Brain microvascular endothelial cell (primary cell): Measurements from ENCODE around the gene HDAC6.

Experiments used
- DNase-seq: peaks from one replicate; pipeline ENCODE4 v3.0.0-alpha.2; 2020
- H3K27ac ChIP-seq: fragments of 250-450 bp; sonication (Bioruptor Pico); 2 replicates; pipeline ENCODE4 v1.5.1; 2020; ENCODE audit warnings: mild to moderate bottlenecking, moderate library complexity
- H3K27me3 ChIP-seq: fragments of 250-450 bp; sonication (Bioruptor Pico); replicated peaks from 2 replicates; pipeline ENCODE4 v1.5.1; 2020; ENCODE audit warnings: mild to moderate bottlenecking
- H3K36me3 ChIP-seq: fragments of 250-450 bp; sonication (Bioruptor Pico); replicated peaks from 2 replicates; pipeline ENCODE4 v1.5.1; 2020; ENCODE audit warnings: mild to moderate bottlenecking
- H3K4me3 ChIP-seq: 2 replicates; pipeline ENCODE4 v1.5.1; 2011; ENCODE audit warnings: low read depth, mild to moderate bottlenecking, control low read depth, low read length, moderate library complexity
- in situ Hi-C: cut with HindIII; loops from 2 replicates; pipeline ENCODE4 v1.10.0; 2017; ENCODE audit warnings: low sequenced_read_pairs, low pct_ligation_motif_present
- TF ChIP-seq, protein P1 (sequence below): IDR thresholded peaks from 2 replicates; pipeline ENCODE4 v1.5.1; 2011; ENCODE audit warnings: low read depth, mild to moderate bottlenecking, moderate library complexity, low read length, control low read depth, inconsistent platforms; ENCODE audit errors: missing control alignments

The HDAC6 gene

DNA sequence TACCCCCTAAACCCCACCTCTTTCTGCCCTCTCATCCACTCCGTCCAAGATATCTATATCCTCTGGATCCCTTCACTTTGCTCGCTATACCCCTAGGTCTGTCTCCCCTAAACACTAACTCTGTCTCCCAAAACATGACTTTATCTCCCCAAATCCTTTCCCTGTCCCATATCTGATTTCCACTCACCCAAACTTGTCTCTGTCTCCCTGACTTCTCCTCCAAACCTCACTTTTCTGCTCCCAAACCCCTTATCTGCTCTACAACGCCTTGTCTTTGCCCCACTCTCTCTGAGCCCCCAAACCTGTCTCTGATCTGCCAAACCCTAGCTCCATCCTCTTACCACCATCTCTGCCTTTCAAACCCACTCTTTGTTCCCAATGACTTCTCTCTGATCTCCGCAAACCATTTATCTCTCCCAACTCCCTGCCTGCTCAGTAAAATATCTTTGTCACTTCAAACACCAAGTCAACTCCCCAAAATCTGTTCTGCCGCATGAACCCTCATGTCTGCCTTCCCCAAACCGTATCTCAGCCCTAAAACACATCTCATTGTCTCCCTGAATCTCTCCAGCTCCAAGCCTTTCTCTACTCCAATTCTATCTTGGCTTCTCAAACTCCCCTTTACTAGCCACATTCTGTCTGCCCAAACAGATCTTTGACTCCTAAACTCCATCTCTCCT lies 14.9 kb upstream of the HDAC6 start:
- H3K27me3 ChIP-seq = no peaks in the 10 kb centered on the region
- in situ Hi-C loops = no loop called here
- H3K4me3 ChIP-seq = no peak overlapping the region
- no peak overlapping the region for H3K27ac ChIP-seq
- TF ChIP-seq, protein P1, sequence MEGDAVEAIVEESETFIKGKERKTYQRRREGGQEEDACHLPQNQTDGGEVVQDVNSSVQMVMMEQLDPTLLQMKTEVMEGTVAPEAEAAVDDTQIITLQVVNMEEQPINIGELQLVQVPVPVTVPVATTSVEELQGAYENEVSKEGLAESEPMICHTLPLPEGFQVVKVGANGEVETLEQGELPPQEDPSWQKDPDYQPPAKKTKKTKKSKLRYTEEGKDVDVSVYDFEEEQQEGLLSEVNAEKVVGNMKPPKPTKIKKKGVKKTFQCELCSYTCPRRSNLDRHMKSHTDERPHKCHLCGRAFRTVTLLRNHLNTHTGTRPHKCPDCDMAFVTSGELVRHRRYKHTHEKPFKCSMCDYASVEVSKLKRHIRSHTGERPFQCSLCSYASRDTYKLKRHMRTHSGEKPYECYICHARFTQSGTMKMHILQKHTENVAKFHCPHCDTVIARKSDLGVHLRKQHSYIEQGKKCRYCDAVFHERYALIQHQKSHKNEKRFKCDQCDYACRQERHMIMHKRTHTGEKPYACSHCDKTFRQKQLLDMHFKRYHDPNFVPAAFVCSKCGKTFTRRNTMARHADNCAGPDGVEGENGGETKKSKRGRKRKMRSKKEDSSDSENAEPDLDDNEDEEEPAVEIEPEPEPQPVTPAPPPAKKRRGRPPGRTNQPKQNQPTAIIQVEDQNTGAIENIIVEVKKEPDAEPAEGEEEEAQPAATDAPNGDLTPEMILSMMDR = no peak
- H3K36me3 ChIP-seq = no peaks in the 10 kb centered on the region
- no peak for DNase-seq

DNA sequence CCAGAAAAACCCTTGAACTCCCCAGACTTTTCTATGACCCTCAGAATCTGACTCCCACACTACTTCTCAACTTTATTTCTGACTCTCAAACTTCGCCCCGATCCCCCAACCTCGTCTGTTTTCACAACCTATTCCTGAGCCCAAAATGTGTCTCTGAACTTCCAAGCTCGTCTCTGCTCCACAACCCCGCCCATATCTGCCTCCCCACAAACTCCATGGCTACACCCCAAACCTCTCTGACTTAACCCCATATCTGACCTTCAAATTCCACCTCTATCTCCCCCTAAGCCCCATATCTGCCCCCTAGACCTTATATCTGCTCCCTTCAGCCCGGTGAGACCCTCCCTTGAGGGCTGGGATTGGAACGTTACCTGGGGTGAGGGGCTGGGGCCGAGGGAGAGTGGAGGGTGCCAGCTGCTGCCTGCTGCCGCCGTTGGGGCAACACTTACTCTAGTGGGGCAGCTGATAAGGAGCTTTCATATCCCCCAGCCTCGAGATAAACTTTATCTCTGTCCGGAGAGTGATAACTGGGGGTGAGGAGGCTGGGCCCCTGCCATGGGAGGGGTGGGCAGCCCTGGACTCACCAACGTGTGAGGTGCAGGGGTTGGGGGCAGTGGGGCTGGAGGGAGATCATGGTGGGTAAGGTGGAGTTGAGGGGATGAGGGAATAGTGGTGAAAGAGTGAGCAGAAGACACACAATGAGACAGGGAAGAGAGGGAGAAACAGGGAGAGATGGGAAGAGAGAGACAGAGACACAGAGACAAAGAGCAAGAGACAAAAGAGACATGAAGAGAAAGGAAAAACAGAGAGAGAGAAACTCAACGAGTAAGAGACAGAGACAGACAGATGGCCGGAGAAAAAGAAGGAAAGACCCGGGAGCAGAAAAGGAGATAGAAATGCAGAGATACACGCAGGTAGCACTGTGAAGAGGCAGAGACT lies 14.1 kb upstream of the HDAC6 start:
- no peak for DNase-seq
- in situ Hi-C loops = no loop called here
- TF ChIP-seq, protein P1 = no peak
- Histone ChIP-seq H3K27me3 (no peaks in the 10 kb centered on the region), H3K36me3 (no peaks in the 10 kb centered on the region), H3K27ac (no peak overlapping the region), H3K4me3 (no peak overlapping the region)

DNA sequence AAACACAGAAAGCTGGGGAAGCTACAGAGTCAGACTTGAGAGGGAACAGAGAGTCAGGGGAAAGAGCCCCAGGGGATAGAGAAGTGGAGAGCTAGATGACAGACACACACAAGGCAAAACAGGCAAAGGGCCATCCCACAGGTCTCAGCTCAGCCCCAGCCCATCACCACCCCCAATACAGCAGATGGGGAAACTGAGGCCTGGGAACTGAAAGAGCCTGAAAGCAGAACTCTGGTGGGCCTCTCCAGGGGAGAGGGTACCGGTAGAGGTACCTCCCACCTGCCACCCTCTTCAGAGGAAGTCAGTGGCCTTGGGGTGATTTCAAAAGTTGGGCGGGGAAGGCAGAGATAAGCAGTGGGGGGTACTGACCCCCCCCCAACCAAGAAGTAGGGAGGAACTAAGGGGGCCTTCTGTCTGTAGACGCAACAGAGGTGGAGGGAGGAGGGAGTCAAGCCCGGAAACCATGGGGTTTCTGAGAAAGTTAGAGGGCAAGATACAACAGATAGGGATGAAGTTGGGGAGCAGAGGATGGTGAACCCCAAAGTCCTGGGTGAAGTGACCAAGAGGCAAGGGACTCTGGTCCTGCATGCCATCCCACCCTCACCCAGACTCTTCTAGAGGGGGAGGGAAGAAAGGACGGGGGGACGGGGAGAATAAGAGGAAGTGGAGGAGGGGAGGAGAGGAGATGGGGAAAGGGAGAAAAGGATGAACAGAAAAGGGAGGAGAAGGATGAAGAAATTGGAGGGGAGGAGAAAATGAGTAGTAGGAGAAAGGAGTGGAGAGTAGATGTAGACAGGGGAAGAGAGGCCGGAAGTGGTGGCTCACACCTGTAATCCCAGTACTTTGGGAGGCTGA lies 12.3 kb upstream of the HDAC6 start:
- Histone ChIP-seq H3K27ac (no peak overlapping the region), H3K27me3 (no peaks in the 10 kb centered on the region), H3K4me3 (no peak overlapping the region), H3K36me3 (no peaks in the 10 kb centered on the region)
- DNase-seq = no peak
- in situ Hi-C loops = no loop called here
- TF ChIP-seq, protein P1 = no peak

DNA sequence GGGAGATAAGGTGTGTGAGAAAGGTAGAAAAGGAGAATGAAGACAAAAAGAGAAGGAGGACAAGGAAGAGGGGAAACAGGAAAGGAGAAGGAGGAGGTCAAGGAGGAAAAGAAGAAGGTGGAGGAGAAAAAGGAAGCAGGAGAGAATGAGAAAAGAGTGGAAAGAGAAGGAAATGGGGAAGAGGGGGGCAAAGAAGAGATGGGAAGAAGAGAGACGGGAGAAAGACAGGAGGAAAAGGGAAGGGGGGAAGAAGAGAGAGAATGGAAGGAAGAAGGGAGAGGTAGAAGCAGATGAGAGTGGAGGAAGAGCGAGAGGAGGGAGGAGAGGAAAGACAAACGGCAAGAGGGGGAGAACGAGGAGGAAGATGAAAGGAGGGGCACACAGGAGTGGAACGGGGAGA lies 11.4 kb upstream of the HDAC6 start:
- no peak overlapping the region for H3K4me3 ChIP-seq
- in situ Hi-C loops = no loop called here
- no peaks in the 10 kb centered on the region for H3K27me3 ChIP-seq
- H3K27ac ChIP-seq = no peak overlapping the region
- TF ChIP-seq, protein P1 = no peak
- no peaks in the 10 kb centered on the region for H3K36me3 ChIP-seq
- no peak for DNase-seq

DNA sequence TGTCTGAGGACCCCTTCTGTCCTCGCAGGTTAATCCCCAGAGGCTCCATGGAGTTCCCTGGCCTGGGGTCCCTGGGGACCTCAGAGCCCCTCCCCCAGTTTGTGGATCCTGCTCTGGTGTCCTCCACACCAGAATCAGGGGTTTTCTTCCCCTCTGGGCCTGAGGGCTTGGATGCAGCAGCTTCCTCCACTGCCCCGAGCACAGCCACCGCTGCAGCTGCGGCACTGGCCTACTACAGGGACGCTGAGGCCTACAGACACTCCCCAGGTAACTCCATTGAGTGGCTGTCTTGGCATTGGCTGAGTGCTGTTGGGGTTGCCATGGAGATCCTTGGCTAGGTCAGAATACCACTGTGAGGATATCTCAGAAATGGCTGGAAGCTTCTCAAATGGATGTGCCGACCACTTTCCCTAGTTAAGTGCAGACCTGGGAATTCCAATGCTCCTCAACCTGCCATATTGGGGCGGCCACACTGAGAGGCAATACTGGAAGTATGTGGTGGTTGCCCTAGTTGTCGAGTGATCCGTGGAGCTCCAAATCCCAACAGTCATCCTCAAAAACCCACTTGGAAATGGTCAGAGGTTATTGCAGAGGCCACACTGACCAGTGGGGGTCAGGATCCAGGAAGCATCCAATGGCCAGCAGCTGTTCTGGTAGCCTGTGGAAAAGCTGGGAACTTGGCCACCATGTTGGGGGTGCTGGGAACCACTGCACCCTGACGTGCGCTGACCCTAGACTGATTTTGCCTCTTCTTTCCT lies 10.6 kb upstream of the HDAC6 start:
- no peaks in the 10 kb centered on the region for H3K36me3 ChIP-seq
- no peaks in the 10 kb centered on the region for H3K27me3 ChIP-seq
- no peak for DNase-seq
- no peak overlapping the region for H3K4me3 ChIP-seq
- no peak overlapping the region for H3K27ac ChIP-seq
- TF ChIP-seq, protein P1 = no peak
- in situ Hi-C loops = no loop called here
